Loucy (cell line): Measurements from ENCODE around the gene TPI1.

ENCODE experiments used
- H2AFZ ChIP-seq: fragments of 200-600 bp; sonication (generic); 2 replicates; pipeline ENCODE4 v1.6.0; 2016; ENCODE audit warnings: antibody characterized with exemption, mild to moderate bottlenecking, low read length, moderate library complexity
- H3F3A ChIP-seq: fragments of 200-600 bp; 2 replicates; pipeline ENCODE4 v1.6.0; 2016; ENCODE audit warnings: antibody characterized with exemption, low read depth, mild to moderate bottlenecking
- H3K27me3 ChIP-seq: fragments of 200-600 bp; sonication (generic); 2 replicates; pipeline ENCODE4 v1.6.1; 2014; ENCODE audit warnings: low read length, mild to moderate bottlenecking; ENCODE audit not compliant: insufficient read depth, poor library complexity, severe bottlenecking
- H3K36me3 ChIP-seq: fragments of 200-600 bp; sonication (generic); 2 replicates; pipeline ENCODE4 v1.6.1; 2016; ENCODE audit warnings: low read length; ENCODE audit not compliant: insufficient read depth
- H3K4me1 ChIP-seq: fragments of 200-600 bp; sonication (generic); 2 replicates; pipeline ENCODE4 v1.5.1; 2014; ENCODE audit warnings: low read length, mild to moderate bottlenecking; ENCODE audit not compliant: insufficient read depth, poor library complexity, severe bottlenecking
- H3K4me2 ChIP-seq: fragments of 200-600 bp; sonication (generic); 2 replicates; pipeline ENCODE4 v1.6.0; 2014; ENCODE audit warnings: antibody characterized with exemption, low read length, low read depth, mild to moderate bottlenecking; ENCODE audit not compliant: poor library complexity, severe bottlenecking
- H3K4me3 ChIP-seq: fragments of 200-600 bp; sonication (generic); 2 replicates; pipeline ENCODE4 v1.5.1; 2014; ENCODE audit warnings: low read length, mild to moderate bottlenecking, mixed read lengths; ENCODE audit not compliant: poor library complexity, severe bottlenecking
- H3K79me2 ChIP-seq: fragments of 200-600 bp; sonication (generic); 2 replicates; pipeline ENCODE4 v1.6.1; 2014; ENCODE audit warnings: low read length; ENCODE audit not compliant: insufficient read depth
- H3K9ac ChIP-seq: fragments of 200-600 bp; sonication (generic); 2 replicates; pipeline ENCODE4 v1.6.0; 2014; ENCODE audit warnings: mild to moderate bottlenecking, low read depth, low read length, moderate library complexity; ENCODE audit not compliant: poor library complexity, severe bottlenecking
- H3K9me2 ChIP-seq: fragments of 200-600 bp; sonication (generic); replicated peaks from 2 replicates; pipeline ENCODE4 v1.6.1; 2016; ENCODE audit warnings: low read depth, low read length, mixed read lengths
- H3K9me3 ChIP-seq: fragments of 200-600 bp; sonication (generic); 2 replicates; pipeline ENCODE4 v1.6.1; 2014; ENCODE audit warnings: mild to moderate bottlenecking, antibody characterized with exemption, low read length, low read depth; ENCODE audit not compliant: insufficient read depth
- H4K20me1 ChIP-seq: fragments of 200-600 bp; sonication (generic); 2 replicates; pipeline ENCODE4 v1.6.0; 2014; ENCODE audit warnings: antibody characterized with exemption, low read length, mild to moderate bottlenecking; ENCODE audit not compliant: insufficient read depth, poor library complexity, severe bottlenecking
- EZH2phosphoT487 ChIP-seq: fragments of 200-600 bp; IDR thresholded peaks from 2 replicates; pipeline ENCODE4 v1.6.1; 2018; ENCODE audit warnings: antibody characterized with exemption, mild to moderate bottlenecking, moderate library complexity, borderline replicate concordance
- TF ChIP-seq, protein P1 (sequence below): fragments of 200-600 bp; sonication (generic); conservative IDR thresholded peaks from 2 replicates; pipeline ENCODE4 v1.5.1; 2014; ENCODE audit warnings: mild to moderate bottlenecking, antibody characterized with exemption, low read length

TPI1 gene

GRCh38 chr12:6845395-6845794 lies 21.9 kb upstream of the TPI1 start:
- no peak for TF ChIP-seq EZH2phosphoT487
- TF ChIP-seq, protein P1, sequence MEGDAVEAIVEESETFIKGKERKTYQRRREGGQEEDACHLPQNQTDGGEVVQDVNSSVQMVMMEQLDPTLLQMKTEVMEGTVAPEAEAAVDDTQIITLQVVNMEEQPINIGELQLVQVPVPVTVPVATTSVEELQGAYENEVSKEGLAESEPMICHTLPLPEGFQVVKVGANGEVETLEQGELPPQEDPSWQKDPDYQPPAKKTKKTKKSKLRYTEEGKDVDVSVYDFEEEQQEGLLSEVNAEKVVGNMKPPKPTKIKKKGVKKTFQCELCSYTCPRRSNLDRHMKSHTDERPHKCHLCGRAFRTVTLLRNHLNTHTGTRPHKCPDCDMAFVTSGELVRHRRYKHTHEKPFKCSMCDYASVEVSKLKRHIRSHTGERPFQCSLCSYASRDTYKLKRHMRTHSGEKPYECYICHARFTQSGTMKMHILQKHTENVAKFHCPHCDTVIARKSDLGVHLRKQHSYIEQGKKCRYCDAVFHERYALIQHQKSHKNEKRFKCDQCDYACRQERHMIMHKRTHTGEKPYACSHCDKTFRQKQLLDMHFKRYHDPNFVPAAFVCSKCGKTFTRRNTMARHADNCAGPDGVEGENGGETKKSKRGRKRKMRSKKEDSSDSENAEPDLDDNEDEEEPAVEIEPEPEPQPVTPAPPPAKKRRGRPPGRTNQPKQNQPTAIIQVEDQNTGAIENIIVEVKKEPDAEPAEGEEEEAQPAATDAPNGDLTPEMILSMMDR = no peak

DNA sequence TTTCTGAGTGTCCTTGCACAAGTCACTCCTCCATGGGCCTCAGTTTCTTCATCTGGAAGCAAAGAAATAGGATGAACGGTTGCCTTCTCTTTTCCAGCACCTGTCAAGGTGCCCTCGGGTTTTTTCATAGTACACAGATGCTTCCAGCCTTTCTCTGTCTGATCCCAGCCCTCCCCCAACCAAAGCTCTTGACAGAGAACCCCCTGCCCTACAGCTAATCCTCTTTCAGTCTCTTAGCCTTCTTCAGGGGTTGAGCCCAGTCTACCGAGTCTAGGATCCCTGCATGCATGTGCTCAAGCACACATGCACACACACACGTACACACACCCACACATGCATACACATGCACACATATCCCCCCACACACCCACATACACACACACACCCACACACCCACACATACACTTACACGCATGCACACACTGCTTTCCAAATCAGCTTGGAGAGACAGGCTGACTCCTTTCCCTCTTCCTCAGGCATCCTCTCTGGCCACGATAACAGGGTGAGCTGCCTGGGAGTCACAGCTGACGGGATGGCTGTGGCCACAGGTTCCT lies 20.9 kb upstream of the TPI1 start:
- Histone ChIP-seq H3K9me2 (no peaks in the 10 kb centered on the region), H3K36me3 (peaks cover 36% of the 10 kb centered on the region; the same call in 1 of the 2 replicates)

More at GRCh38 chr12:6845395-6845794, 21.9 kb upstream of the TPI1 start:
- Histone ChIP-seq H3F3A (no peaks in the 10 kb centered on the region), H4K20me1 (no peaks in the 10 kb centered on the region), H3K4me1 (peaks cover 26% of the 10 kb centered on the region), H3K36me3 (peaks cover 36% of the 10 kb centered on the region; the same call in 1 of the 2 replicates), H3K4me3 (no peak overlapping the region), H3K9me3 (no peaks in the 10 kb centered on the region), H3K79me2 (peaks cover 33% of the 10 kb centered on the region), H3K9me2 (no peaks in the 10 kb centered on the region), H2AFZ (no peak overlapping the region), H3K4me2 (no peak overlapping the region), H3K27me3 (no peaks in the 10 kb centered on the region), H3K9ac (no peak overlapping the region)

DNA sequence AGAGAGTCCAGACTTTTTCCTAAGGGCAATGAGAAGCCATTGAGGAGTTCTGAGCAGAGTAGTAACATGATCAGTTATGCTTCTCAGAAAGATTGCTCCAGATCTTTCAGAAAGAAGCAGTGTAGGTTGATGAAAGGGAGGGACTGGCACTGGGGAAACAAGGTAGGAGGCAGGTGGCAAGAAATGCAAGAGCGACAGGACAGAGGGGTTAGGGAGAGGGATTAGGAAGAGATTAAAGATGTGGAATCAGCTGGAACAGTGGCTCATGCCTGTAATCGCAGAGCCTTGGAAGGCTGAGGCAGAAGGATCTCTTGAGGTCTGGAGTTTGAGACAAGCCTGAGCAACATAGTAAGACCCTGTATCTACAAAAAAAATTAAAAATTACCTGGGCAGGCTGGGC lies 19.7 kb upstream of the TPI1 start:
- Histone ChIP-seq H3K9ac (no peak overlapping the region), H3K79me2 (peaks cover 39% of the 10 kb centered on the region), H3K27me3 (no peaks in the 10 kb centered on the region), H2AFZ (no peak overlapping the region), H3K4me1 (peaks cover 31% of the 10 kb centered on the region), H3K4me2 (no peak overlapping the region), H4K20me1 (peaks cover 4% of the 10 kb centered on the region), H3K9me3 (no peaks in the 10 kb centered on the region), H3K4me3 (no peak overlapping the region), H3K36me3 (peaks cover 36% of the 10 kb centered on the region; the same call in 1 of the 2 replicates), H3K9me2 (no peaks in the 10 kb centered on the region), H3F3A (peaks cover 4% of the 10 kb centered on the region)
- TF ChIP-seq EZH2phosphoT487 = no peak
- TF ChIP-seq, protein P1 = no peak

More for the DNA sequence above, 20.9 kb upstream of the TPI1 start:
- TF ChIP-seq EZH2phosphoT487 = no peak
- TF ChIP-seq, protein P1 = no peak
- Histone ChIP-seq H3K4me3 (no peak overlapping the region), H3K9ac (no peak overlapping the region), H3K79me2 (peaks cover 39% of the 10 kb centered on the region), H2AFZ (no peak overlapping the region), H4K20me1 (peaks cover 4% of the 10 kb centered on the region), H3K27me3 (no peaks in the 10 kb centered on the region), H3F3A (peaks cover 1% of the 10 kb centered on the region), H3K4me1 (peaks cover 31% of the 10 kb centered on the region), H3K9me3 (no peaks in the 10 kb centered on the region), H3K4me2 (no peak overlapping the region)
